T-helper 1 cell (primary cell): ENCODE measurements around the gene SRSF5.
"Not testable (repeated sequence)": the region's sequence is repeated elsewhere in the genome, so short reads cannot be mapped to it uniquely, and the experiment has no call there.

Experiments
- DNase-seq, 5 donors: peaks; one replicate each; pipeline ENCODE4 v3.0.0-alpha.2; 2012 to 2020

The SRSF5 gene

DNA sequence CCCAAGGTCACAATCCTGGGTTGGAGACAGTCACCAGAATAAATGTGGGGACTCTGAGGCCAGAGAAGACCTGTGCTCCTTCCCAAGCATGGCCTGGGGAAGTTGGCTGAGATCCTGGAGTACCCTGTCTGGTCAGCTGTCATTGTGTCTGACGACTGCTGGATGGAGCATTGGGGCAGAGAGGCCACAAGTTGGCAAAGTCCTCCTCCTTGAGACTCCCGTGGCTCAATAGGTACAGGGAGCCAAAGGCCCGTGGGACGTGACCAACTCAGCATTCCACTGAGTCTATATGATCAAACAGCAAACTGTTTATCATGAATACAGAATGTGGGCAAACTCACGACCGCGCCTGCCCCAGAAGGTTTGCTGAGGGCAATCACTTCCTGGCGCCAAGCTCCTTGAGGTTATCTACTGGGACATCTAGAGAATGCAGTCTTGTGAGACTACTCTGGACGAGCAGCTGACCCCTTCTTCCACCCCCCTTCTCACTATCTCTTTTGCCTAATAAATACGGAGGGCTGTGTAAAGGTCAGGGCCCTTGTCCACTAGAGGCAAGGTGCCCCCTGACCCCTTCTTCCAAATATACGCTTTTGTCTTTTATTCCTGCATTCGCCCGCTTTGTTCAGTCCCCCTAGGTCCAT is 44.4 kb downstream of the SRSF5 start:
- no peak for DNase-seq

DNA sequence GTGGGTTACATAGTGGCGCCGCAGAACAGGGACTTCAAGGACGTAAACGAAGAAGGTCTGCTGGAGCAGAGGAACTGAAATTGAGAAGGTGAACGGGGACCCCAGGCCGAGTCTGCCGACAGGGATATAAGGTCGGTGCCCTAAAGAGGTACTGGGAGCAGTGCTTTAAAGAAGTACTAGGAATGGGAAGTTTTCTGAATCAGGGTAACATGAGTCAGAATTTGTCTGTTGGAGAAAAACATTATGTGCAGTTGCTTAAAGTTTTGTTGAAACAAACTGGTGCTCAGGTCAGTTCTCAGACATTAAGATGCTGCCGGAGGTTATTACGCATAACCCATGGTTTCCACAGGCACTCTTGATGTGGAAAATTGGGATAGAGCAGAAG is 44.9 kb downstream of the SRSF5 start:
- no peak for DNase-seq

GRCh38 chr14:69812711-69813110 is 45.8 kb downstream of the SRSF5 start:
- no peak for DNase-seq

- DNase-seq = not testable (repeated sequence)
Observed at GRCh38 chr14:69813346-69813745, 46.4 kb downstream of the SRSF5 start.

DNA sequence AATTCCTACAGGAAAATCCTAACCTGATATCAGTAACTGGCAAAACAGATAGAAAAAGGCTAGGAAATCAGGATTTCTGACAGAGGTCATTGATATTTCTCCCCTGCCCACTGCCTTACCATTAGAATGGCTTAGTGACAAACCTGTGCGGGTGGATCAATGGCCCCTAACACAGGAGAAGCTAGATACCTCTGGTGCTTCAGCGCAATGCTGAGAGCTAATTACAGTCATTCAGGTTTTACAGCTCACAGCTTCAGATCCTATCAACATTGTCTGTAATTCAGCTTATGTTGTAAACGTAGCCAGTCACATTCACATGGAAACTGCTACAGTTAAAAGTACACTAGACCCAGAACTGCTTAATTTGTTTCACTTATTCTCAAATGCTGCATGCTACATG is 47.5 kb downstream of the SRSF5 start:
- no peak for DNase-seq

GRCh38 chr14:69815556-69815955 is 48.6 kb downstream of the SRSF5 start:
- DNase-seq = no peak

DNA sequence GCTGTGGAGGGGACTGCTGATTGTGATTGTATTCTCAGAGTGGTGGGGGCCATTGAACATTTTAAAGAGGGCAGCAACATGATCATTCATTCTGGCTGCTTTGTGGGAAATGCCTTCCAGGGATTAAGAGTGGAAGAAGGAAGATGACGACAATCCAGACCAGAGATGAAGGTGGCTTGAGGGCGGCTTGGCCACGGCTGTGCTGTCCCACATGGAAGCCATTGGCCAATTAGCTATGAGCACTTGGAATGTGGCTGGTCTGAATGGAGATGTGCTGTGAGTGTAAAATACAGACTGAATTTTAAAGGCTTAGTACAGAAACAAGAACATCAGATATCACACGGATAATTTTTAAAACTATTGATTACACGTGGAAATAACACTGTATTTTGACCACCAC is 49.3 kb downstream of the SRSF5 start:
- DNase-seq = no peak

DNA sequence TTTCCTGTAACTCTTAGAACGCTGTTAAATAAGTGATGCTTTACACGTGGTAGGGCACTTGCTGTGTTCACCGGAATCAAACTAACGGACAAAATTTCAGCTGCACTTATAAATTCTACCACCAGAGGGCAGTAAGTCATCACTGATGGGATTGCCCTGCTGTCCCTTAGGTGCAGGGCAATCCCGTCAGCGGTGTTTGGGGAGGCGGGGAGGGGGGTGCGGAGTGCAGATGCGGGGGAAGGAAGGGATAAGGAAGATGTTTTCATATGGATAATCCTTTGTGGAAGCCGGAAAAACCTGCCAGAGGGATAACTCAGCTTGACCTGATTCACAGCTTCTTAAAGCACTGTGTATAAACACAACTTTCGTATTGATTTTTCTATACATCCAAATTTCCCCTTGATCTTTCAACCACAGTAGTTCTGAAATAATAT is 51.8 kb downstream of the SRSF5 start:
- peak in 4 of 5 donors; percentile 25 to 68 (median 41) for DNase-seq

DNA sequence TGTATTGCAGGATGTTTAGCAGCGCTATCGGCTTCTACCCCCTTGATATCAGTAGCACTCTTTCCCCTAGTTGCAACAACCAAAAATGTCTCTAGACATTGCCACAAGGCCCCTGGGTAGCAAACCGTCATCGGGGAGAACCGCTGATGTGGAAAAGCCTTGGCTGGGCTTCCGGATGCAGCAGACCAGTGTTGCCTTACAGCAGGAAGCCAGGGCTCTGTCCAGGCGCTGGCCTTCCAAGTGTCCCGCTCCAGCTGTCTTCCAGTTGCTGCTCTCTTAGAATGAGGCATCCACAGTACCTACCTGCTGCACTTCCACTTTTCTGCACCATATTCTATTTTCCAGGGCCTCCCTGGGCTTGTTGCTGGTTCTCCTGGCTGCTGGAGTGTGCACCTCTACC is 52.7 kb downstream of the SRSF5 start:
- DNase-seq = no peak

GRCh38 chr14:69820991-69821390 is 54.0 kb downstream of the SRSF5 start:
- DNase-seq = no peak
